Dermis blood vessel endothelial cell (primary cell): ENCODE measurements around the gene CYTH3. TPM values are rescaled to one million over a fixed set of nuclear protein-coding genes. Genes with fewer than 3 reads are reported as not detected.
"Not testable (repeated sequence)": the region's sequence is repeated elsewhere in the genome, so short reads cannot be mapped to it uniquely, and the experiment has no call there.

Experiments used
- DNase-seq: peaks from one replicate; pipeline ENCODE4 v3.0.0; 2010
- total RNA-seq: library from RNA; depleted of rRNA; stranded (reverse); fragments of >200 nt; gene quantifications from 2 replicates; pipeline ENCODE4 v1.2.3, GENCODE V29; 2014

Gene CYTH3
- total RNA-seq, 1 donor from 2014 or later: 18.0 TPM

DNA sequence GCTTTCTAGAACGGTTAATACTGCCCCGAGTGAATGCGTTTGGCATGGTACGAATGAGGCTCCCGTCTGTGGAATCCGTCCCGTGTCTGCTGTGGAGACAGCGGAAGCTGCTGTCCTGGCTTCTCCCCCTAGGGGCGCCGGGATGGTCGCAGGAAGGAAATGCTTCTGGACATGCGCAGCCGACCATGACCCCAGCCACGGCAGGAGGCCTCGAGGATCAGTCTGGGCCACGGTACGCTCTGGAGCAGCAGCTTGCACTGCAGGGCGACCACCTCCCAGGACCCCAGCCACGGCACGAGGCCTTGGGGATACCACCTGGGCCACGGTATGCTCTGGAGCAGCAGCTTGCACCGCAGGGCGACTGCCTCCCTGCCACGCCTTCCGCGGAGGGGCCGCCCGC lies 107.9 kb downstream of the CYTH3 start:
- peak; percentile 23 for DNase-seq

DNA sequence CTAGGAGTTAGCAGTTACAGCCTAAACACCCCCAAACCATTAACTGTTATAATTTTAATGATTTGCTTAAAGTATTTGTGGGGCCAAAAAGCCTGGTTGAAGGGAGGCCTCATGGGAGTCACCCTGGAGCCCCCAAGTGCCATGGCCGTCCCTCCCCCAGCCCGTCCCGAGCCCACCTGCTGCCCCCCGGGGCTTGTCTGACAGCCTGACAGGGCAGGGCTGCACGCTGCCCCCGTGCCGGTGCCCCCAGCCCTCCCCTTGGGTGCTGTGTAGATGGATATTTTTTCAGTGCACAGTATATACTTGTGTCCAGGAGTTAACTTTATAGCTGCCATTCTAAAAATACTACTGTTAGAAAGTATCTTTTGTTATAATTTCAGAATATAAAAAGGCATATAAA lies 108.4 kb downstream of the CYTH3 start:
- no peak for DNase-seq

DNA sequence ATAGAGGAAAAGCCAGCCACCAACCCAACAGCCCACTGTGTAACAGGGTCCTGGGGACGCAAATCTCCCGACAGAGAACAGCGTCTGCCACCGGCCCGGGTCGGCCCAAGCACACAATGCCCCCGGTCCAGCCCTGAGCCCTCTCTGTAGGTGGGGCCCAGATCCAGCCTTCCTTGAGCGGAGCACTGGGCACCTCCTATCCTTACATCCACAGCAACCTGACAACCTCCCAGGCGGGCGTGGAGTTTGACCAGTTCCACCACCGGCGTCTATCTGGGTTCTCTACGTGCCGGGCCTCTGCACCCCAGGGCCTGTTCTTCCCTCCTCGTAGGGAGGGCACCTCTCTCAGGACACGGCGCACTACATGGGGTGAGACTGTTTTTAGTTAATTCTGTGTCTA lies 109.0 kb downstream of the CYTH3 start:
- DNase-seq: no peak

DNA sequence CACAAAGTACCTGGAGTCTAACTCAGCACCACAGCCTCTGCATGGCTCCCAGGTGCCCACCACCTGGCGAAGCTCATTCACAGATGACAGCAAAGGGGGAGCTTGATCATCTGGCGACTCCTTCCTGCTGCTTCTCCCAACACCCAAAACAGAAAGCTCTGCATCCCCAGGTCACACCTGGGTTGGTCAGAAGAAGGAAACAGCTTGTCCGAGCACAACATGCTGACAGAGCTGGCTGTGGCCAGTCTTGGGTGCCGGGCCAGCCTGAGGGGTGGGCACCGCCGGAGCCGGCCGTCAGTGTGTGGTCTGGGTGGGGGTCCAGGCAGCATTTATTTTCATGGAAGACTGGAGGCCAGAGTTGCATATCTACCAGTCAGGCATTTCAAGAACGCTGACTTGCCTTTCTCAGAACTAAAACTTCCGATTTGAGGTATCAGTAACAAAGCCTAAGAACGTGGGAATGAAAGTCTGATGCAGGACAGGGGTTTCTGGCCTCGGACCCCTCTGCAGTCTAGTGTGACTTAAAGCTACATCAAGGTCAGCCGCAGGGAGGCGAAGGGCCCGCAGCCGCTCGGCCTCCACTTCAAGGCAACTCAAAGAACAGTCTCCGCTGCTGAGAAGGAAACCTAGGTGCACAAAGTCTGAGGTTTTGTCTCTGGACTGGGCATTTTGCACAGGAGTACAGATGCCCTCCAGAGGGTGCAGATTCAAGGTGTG lies 109.6 kb downstream of the CYTH3 start:
- no peak for DNase-seq

DNA sequence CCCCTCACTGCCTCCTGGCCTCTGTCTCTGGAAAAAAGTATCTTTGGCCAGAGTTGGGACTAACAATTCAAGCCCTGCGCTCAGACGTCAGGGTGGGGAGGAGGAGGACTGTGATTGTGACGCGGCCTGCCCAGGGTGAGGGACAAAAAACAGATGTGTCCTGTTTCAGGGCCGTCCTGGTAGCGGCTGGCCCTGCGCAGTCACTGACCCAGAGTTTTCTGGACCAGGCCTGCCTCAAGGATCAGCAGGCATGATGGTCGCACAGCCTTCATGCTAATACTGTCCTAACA lies 110.1 kb downstream of the CYTH3 start:
- DNase-seq: no peak

DNA sequence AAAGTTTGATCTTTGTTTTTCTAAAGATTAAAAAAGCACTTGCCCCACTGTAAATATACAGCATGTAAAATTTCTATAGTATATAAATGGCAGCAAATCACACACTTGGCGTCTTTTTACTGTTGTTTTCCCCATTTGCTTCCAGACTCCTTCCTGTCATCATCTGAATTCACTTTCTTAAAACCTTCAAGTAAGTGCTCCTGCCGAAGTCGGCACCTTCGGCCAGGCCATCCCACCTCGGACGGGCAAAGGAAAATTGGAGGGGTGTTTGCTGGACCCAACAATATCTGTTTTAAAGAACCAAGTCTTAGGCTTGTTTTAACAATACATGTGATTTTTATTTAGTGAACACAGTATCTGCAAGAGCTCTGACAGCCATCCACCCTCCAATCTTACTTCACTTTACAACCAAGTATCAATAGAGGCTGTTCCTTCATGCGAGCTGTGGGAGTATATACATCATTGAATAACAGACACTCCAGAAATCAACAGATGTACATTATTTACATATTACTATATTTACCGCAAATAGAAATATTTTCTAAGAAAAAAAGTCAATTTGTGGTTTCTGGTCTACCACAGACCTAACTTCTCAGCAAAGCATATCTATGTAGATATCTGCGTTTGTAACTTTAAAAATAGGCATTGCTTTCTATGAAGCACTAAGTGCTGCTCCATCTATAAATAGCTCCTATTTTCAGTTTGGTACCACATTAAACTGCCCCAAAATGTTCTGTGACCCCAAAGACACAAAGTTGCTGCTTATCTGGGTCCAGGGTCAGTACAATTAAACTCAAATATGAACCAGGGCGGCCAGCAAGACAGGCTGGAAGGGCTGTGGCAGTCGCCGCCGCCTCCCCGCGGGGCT lies 110.7 kb downstream of the CYTH3 start:
- DNase-seq: no peak

DNA sequence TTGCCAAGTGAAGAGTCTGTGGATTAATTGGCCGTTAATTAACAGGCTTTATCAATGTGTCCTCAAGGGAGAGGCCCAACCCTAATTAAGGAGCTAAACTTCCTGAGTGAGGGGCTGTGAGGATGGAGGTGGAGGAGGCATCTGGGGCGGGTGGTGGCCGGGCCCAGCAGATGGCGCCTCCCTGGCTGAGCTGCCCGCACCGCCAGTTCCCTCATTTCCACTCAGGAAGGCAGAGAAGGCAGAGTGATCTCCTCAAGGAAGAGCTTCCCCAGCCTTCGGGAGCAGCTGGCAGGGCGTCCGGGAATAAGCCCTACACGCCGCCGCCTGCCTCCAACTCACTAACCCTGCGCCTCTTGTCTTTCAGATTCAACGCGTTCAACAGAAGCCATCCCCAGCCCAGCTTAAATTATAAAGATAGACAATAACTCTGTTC lies 112.2 kb downstream of the CYTH3 start:
- DNase-seq: peak; percentile 83

DNA sequence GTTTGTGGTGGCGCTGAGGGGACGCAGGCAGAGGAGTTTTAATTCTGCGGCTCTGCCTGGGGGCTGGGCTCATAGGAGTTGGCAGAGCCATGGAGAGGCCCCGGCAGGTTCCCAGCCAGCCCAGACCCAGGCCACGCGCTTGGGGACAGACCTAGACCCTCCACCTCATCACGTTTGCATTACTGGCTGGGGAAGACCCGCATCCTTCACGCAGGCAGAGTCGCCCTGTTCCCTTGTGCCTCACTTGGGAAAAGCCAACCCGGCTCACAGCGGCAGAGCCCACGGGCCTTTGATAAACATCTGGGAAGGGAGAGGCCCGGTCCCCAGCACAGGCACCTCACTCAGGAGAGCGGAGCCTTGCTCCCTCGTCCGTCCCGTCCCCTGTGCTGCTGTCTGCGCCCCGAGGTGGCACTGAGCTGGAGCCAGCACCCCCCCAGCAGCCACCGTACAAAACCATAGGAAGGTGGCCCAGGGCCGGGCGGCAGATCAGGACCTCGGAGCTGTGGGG lies 112.8 kb downstream of the CYTH3 start:
- no peak for DNase-seq

DNA sequence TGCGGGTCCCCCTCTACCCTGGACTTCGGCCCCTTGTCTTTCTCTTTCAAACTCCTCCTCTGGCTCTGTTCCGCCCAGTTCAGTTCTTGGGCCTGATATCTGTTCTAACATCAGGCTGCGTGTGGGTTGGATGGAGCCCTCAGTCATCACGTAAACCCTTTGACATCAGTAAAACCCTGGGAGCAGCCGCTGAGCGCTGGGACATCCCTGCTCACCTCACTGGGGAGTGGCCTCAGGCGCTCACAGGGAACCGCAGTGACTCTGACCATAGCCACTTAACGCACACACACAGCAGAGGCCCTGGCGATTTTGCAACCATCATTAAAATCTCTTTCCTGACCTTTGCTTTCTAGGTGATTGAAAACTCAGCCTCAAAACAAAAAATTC lies 113.3 kb downstream of the CYTH3 start:
- no peak for DNase-seq

DNA sequence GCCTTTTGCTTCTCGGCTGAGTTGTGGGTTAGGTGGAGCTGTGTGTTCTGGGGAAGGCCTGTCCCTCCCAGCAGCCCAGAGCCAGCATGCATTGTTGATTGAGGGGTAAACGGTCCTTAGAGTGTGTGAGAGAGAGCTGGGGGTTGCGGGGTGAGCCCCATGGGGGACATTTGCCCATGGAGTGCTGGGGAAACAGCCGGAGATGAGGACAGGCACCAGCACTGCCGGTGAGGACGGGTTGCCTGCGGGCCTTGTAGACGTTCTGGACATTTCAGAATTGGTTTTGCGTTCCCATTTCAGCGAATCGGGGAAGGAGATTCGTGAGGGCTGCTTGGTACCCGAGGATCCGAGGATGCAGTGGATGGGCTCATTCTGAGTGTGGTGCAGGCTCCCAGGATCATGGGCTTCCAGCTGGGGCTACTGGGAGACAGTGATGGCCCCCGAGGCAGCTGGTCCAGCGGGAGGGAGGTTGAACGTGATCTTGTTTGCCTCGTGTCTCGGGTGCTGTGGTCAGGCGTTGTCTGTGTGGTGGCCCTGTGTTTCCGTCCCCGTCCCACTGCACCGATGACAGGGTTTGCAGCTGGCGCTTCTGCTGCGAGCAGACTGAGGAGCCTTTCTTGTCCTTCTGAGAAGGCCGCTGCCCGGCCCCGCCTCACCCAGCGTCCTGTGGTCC lies 113.9 kb downstream of the CYTH3 start:
- no peak for DNase-seq

DNA sequence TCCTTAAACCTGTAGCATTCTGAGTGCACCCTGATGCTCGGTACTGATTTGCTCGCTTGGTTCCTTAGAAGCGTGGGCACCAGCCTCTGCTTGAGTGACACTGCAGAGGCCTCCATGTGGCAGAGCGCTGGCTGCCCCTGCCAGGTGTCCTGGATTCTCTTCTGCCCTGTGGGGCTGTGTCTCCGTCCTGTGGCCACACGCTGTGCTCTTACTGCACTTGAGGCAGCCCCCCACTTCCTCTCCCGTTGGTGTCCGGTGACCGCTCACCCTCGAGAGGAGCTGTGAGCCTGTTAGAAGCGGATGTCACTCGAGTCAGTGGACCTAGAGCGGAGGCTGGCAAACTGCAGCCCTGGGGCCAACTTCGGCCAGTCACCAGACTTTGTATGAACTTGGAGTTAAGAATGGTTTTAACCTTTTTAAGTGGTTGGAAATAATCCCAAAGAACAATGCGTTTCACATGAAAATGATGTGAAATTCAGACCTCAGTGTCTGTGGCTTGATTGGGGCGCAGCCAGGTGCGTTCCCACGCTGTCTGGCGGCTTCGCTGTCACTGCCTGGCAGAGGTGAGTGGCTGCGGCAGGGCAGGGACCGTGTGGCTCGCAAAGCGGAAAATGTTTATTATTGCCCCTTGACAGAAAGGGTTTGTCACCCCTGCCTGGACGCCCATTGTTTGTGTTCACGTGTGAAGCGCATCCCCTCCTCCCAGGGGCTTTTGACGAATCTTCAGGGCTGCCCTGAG lies 114.6 kb downstream of the CYTH3 start:
- no peak for DNase-seq

DNA sequence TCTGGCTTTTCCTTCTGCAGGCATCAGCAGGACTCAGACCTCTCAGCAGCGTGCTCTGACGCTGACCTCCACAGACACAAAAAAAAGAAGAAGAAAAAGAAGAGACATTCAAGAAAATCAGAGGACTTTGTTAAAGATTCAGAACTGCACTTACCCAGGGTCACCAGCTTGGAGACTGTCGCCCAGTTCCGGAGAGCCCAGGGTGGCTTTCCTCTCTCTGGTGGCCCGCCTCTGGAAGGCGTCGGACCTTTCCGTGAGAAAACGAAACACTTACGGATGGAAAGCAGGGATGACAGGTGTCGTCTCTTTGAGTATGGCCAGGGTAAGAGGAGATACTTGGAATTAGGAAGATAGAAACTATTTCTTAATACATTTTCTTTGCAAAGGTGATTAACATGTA lies 115.7 kb downstream of the CYTH3 start:
- no peak for DNase-seq

DNA sequence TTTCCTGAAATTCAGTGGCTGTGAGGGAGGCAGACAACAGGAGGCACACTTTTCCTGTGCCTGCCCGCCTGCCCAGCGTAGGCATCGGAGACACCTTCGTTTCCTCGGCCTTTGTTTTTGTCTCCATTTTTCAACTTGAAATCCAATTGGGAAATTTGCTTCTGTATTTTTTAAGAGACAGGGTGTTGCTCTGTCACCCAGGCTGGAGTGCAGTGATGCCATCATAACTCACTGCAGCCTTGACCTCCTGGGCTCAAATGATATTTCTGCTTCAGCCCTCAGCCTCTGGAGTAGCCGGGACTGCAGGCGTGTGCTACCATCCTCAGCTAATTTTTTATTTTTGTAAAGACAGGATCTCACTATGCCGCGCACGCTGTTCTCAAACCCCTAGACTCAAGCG lies 116.8 kb downstream of the CYTH3 start:
- DNase-seq: no peak

DNA sequence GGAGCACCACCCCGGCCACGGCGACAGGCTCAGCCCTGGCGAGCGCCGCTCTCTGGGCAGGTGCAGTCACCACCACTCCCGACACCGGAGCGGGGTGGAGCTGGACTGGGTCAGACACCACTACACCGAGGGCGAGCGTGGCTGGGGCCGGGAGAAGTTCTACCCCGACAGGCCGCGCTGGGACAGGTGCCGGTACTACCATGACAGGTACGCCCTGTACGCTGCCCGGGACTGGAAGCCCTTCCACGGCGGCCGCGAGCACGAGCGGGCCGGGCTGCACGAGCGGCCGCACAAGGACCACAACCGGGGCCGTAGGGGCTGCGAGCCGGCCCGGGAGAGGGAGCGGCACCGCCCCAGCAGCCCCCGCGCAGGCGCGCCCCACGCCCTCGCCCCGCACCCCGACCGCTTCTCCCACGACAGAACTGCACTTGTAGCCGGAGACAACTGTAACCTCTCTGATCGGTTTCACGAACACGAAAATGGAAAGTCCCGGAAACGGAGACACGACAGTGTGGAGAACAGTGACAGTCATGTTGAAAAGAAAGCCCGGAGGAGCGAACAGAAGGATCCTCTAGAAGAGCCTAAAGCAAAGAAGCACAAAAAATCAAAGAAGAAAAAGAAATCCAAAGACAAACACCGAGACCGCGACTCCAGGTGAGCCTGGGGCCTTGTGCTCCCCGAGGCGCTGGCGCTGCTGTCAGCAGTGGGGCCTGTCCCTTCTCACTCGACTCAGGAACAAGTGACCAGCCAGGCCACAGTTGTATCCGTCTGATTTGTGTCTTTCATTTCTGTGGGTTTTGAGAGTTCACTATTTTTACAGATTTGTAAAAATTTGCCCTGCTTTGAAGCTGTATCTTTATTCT lies 117.7 kb downstream of the CYTH3 start:
- no peak for DNase-seq

DNA sequence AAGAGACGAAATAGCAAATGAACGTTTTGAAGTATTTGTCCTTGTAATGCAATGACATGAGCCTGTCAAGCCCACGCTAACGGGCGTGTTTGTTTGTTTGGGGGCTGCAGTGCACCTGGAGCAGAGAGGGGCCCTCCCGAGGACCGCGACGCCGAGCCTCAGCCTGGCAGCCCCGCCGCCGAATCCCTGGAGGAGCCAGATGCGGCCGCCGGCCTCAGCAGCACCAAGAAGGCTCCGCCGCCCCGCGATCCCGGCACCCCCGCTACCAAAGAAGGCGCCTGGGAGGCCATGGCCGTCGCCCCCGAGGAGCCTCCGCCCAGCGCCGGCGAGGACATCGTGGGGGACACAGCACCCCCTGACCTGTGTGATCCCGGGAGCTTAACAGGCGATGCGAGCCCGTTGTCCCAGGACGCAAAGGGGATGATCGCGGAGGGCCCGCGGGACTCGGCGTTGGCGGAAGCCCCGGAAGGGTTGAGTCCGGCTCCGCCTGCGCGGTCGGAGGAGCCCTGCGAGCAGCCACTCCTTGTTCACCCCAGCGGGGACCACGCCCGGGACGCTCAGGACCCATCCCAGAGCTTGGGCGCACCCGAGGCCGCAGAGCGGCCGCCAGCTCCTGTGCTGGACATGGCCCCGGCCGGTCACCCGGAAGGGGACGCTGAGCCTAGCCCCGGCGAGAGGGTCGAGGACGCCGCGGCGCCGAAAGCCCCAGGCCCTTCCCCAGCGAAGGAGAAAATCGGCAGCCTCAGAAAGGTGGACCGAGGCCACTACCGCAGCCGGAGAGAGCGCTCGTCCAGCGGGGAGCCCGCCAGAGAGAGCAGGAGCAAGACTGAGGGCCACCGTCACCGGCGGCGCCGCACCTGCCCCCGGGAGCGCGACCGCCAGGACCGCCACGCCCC lies 118.5 kb downstream of the CYTH3 start:
- DNase-seq: no peak

DNA sequence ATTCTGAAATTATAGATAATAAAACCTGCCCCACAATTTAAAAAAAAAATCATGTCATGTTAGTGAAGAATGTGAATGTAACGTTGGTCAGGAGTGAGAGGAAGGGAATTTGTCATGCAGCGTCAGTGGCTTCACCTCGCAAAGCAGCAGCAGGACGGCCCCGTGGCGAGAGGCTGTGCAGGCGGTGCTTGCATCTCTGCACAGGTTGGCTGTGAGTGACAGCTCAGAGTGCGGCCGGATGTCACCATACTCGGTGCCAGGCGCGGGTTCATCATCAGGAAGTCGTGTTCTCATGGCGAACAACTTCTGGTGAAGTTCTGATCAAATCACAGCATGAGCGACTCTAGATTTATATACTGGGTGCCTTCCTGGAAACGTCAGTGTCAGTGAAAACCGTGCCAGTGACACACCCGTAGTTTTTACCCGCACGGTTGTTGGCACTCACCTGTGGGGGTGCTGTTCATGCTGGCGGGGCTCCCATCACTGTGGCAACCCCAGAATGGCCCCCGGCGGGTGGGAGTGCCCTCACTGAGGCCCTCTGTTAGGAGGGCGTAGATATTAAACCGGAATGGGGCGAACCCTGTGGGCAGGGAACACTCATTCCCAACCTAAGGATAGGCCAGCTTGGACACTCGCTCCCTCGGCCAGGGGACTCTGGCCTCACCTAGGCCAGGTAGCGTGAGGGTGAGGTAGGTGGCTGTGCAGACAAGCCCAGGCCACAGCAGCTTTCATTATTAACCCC lies 120.3 kb downstream of the CYTH3 start:
- DNase-seq: no peak

DNA sequence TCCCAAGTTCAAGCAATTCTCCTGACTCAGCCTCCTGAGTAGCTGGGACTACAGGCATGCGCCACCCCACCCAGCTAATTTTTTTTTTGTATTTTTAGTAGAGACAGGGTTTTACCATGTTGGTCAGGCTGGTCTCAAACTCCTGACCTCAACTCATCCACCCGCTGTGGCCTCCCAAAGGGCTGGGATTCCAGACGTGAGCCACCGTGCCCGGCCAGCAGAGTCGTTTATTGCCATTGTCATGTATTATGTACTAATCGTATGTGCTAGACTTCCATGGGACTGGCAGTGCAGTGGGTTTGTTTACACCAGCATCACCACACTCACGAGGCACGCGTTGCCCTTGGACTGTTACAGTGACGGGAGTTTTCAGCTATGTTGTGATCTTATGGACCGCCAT lies 120.9 kb downstream of the CYTH3 start:
- not testable (repeated sequence) for DNase-seq

DNA sequence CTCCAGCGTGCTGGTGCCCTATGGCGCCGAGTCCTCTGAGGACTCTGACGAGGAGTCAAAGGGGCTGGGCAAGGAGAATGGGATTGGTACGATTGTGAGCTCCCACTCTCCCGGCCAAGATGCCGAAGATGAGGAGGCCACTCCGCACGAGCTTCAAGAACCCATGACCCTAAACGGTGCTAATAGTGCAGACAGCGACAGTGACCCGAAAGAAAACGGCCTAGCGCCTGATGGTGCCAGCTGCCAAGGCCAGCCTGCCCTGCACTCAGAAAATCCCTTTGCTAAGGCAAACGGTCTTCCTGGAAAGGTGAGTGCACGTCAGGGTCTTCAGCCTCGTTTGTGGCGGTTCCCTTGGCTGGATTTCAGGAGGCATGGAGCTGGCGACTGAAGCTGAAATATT lies 122.4 kb downstream of the CYTH3 start:
- no peak for DNase-seq

DNA sequence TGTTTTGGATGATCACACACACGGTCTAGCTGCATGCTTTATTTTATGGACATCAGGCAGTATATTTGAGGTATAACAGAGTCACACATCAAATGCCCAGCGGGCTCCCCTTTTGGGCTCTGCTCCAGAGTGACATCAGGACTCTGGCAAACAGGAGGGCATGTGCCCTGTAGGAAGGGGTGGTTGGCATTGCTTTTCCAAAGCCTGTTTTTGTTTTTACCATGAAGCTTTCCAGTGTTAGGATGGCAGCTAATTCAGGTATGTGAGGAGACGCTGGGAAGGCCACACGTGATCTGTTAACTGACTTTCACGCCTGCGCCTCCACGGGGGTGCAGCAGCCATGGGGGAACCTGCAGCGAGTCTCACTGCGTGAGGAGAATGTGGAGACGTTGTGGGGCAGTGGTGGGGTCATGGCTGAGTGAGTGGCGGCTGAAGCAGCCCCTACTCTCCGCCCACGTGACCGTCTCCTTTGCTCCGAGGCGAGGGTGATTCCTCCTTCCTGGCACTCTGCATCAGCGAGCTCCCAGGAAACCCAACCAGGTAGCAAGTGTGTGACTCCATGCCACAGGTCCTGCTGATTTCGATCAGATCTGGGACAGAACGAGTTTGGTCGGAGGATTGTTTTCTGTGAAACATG lies 123.6 kb downstream of the CYTH3 start:
- no peak for DNase-seq

DNA sequence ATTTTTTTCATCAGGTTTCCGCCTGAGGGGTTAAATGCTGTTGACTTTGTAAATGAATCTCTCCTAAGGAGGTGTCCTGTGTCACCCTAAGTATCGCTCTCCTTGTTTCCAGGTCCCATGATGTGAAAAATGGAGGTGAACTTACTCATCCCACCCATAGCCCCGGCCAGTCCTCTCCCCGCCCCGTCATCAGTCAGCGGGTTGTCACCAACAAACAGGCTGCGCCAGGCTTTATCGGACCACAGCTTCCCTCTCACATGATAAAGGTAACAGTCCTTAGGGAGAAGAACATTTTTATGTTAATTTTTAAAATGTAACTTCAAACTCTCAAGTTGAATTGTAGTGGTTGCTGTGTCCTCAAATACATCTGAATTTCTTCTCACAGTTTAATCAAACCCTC lies 124.8 kb downstream of the CYTH3 start:
- no peak for DNase-seq
